ENCODE results near the gene SALL4.
"Not testable (repeated sequence)": the region's sequence is repeated elsewhere in the genome, so short reads cannot be mapped to it uniquely, and the experiment has no call there.

The SALL4 gene

DNA sequence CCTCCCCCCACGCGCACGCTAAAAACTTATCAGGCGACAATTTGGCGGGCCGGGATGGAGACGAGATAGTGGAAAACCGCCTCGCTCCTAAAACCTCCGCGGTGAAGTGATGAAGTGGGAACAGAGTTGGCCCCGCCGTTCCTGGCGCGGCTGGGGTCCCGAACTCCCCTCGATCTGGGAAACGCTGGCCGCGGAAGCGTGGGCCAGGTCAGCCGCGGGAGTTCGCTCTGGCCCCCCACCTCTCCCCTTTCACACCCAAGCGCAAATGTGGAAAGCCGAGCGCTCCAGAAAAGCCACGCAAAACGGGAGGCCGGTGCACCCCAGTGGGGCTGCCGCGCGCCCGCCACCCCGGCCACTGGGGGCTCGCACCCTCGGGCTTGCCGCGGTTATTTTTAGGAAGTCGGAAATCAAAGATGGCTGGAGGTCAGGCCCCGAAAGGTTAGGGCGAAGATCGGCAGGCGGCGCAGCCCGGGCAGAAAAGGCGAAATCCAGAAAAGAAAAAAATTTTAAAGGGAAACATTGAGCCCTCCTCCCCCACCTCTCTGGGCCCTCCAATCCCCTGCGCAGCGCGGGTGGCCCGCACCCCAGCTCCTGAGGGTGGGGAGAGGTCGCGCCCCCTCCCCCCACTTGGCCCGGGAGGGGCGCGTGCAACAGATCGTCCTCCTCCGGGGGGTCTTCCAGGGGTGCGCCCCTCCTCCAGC is 1.0 kb downstream of the SALL4 start:
- no peak for DNase-seq

DNA sequence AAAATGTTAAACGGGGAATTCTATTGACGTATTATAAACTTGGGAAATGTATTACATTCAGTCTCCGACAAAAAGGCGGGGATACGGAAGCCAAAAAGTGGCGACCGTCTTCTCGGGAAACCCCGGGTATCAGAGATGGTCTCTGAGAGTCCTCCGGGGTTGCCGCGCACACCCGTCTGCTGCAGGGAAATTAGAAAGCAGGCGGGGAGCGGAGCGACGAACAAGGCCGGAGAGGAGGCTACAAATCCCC is 1.5 kb downstream of the SALL4 start:
- DNase-seq, result no peak

DNA sequence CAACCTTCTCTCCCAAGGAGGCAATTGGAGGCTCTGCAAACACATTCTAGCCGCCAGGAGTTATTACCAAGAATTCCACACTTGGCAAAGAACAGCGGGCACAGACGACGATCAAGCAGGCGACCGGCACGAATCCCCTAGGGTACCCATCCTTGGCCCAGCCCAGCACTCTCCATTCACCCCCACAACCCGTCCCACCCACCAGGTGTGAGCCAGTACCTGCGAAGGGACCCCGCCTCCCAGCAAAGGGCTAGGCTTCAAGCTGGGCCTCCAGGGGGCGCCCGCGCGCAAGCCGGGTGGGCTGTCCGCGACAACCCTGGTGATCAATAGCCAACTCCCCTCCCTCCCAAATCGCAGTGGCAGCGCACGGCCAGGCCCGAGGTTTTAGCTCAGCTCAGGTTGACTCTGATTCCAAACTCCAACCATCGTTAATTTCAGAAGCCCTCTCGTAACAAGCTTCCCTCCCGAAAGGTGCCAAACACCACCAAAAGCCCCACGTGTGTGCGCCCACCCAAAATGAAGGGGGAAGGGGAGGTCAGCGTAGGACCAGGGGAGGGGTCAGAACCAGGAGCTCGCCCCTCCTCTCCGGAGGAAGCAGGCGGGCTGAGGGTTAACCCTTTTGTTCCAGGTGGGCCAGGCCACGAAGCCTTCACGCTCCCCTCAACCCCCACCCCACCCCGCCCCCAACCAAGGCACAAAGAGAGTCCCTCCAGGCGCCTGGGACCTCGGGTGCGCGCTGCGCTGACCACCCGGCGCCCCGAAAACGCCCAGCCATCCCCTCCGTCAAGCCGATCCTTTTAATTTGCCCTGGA is 2.1 kb downstream of the SALL4 start:
- DNase-seq, result peak; percentile 84

DNA sequence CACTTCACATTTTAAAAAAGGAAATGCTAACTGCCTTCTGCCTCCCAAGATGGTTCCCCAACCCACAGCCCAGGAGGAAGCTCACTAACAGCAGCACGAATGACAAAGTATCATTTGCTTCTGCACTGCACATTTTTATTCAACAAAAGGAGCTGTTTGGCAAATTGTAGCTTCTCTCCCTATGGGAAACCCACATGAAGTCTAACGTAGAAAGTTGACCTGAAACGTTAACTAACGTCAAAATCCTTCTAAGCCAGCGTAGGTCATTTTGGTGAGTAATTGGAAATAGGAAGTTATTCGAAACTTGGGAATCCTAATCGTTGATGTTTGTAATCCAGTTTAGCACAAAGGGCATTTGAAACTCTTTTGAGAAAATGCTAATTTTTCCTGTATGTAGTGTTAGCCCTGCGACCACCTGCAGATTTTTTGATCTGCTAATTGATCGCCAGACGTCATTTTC is 2.9 kb downstream of the SALL4 start:
- no peak for DNase-seq

DNA sequence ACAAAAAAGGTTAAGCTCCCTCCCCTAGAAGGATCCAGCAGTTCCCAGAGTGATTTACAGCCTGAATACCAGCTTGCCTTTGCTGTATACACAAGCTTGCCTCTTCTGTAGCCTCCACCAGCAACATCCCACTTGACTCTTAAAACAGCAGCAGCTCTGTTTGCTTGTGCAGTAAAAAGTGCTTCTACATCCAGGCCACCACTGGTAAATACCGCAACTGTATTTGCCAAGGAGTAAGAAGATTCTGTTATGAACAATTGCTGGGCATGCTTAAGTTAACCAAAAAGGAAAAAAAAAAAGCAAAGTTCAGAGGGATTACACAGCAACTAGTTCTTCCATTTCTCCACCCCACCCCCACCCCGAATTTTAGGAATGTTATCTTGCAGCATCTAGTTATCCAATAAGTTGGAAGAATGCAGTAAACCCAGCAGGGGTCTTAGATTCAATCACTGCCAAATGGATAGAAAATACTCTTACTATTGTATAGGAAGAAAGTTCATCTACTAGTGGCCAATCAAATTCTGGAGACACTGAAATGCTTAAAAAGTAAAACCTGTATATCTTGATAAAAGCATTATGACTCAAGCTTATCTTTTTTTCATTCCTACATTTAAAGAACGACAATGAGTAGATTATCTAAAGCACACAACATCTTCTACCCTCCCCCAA is 4.8 kb downstream of the SALL4 start:
- DNase-seq, result no peak

DNA sequence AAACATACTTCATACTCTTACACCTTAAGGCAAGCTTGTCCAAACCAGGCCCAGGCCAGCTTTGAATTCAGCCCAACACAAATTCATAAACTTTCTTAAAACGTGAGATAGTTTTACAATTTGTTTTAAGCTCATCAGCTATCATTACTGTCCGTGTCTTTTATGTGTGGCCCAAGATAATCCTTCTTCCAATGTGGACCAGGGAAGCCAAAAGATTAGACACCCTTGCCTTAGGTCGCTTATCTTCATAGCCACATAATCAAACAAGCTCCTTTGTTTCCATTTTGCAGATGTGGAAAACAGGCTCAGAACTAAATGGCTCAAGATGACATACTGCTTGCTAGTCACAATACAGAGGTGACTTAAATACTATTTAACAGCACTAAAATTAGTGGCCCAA is 6.0 kb downstream of the SALL4 start:
- no peak for DNase-seq

DNA sequence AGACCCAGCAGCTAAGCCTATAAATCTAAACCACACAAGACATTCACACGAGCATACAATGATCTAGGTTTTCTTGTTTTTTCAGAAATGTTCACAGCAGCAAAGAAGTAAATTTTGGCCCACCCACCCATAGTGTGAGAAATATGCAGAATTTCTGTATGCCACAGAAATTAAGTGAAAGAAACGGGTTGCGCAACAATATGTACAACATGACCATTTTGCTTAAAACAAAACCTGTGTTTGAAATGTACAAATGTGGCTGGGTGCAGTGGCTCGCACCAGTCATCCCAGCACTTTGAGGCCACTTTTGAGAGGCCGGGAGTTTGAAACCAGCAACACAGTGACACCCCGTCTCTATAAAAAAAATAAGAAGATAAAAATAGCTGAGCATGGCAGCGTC is 9.4 kb downstream of the SALL4 start:
- no peak for DNase-seq

DNA sequence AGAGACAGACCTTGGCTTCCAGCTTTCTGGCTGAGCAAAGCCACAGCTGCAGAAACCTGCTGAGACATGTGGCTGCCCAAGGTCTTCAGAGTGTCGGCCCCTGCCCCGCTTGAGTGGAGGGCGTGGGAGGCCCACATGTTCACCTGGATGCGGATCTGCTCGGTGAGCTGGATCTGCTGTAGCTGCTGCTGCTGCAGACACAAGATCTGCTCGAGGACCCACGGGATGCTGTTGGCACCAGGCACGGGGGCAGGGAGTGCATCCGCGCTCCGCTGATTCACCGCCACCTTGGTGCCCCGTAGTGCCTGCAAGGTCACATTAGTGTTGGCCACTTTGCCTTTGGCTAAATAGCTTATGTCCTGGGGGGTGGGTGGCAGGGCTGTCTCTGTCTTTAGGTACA is 10.7 kb downstream of the SALL4 start:
- DNase-seq, result no peak

DNA sequence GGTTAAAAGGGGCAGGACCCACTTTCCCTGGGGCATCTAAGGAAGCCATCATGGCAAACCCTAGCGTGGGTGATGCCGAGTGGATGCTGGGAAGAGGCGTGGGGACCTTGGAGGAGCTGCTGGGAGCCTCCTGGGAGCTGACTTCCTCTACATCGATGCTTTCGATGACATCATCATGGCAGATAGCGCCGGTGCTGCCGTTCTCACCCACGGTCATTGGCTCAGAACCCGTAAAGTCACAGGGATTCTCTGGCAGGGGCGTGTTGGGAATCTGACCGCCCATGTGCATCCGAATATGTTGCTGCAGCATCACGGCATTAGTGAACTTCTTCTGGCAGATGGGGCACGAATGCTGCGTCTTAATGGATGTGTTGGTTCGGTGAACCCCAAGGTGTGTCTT is 12.1 kb downstream of the SALL4 start:
- no peak for DNase-seq

DNA sequence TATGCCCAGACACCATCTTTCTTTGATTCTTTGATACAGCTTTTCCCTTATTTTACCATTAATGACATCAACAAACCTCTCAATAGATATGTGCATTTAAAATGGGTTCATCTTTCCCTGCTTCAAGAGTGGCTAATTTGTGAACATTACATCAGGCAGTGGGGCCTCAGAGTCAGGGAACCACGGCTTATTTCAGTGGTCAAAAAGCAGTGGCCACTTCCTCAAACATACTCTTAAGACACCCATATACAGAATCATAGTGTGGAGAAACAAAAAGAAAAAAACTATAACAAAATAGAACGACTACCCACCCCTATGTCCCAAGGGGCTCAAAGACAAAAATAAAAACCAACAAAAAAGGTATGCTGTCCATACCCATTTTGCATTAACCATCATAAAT is 12.9 kb downstream of the SALL4 start:
- DNase-seq, result no peak

DNA sequence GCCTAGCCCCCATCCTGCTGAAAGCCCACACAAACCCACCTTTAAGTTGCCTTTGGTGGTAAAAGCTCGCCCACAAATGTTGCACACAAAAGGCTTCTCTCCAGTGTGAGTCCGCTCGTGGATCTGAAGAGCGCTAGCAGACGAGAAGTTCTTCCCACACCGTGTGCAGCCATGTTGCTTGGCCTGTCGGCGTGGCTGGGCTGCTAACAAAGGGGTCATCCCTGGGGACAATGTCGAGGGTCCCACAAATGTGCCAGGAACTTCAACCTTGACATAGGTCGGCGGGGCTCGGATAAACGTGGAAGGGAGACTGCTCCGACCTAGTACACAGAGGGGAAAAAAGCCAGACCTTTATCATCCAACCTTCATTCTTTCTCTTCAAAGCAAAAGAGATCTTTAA is 13.5 kb downstream of the SALL4 start:
- no peak for DNase-seq

DNA sequence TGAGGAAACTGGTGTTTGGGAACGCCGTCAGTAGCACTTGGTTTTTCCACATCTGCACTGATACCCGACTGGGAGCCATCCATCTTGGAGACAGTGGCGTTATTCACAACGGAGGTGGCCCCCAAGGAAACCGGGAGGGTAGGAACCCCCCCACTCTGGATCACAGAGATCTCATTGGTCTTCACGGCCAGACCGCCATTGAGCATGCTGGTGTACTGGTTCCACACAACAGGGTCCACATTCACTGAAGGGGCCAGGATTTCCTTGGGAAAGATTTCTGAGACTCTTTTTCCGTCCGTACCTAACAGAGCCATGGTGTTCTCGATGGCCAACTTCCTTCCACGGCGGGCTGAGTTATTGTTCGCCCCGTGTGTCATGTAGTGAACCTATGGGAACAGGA is 18.0 kb downstream of the SALL4 start:
- no peak for DNase-seq

DNA sequence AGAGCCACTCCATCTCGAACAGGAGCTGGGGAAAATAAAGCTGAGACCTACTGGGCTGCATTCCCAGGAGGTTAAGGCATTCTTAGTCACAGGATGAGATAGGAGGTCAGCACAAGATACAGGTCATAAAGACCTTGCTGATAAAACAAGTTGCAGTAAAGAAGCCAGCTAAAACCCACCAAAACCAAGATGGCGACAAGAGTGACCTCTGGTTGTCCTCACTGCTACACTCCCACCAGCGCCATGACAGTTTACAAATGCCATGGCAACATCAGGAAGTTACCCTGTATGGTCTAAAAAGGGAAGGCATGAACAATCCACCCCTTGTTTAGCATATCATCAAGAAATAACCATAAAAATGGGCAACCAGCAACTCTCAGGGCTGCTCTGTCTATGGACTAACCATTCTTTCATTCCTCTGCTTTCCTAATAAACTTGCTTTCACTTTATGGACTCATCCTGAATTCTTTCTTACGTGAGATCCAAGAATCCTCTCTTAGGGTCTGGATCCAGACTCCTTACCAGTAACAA is 24.0 kb downstream of the SALL4 start:
- DNase-seq, result not testable (repeated sequence)

DNA sequence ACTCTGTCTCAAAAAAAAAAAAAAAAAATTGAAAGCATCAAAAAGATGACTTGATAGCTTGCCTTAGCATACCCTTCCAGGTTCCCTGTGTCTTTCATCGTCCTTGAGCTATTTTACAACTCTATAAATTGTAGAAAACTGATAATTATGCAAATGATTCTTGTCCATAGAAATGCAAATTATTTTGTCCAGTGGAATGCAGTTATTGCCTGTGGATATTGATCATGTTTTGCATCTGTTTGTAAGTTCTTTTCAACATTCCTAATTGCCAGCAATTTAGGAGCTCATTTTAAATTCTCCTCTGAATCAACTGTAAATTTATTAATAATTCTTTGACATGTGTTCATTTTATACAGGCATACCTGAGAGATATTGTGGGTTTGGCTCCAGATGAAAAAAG is 27.1 kb downstream of the SALL4 start:
- DNase-seq, result no peak

DNA sequence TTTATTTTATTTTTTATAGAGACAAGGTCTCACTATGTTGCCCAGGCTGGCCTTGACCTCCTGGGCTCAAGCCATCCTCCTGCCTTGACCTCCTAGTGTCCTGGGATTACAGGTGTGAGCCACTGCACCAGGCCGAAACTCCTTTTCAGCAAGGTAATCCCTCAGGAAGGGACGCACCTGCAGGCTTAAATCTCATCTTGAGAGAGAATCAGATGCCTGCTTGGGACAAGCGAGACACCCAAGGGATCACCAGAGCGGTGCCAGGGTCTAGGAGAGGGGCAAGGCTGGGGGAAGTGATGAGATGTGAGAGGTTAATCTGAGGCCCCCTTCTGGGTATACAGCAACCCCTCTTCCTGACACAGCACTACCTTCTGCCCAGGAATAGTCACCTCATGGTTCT is 30.1 kb downstream of the SALL4 start:
- no peak for DNase-seq

DNA sequence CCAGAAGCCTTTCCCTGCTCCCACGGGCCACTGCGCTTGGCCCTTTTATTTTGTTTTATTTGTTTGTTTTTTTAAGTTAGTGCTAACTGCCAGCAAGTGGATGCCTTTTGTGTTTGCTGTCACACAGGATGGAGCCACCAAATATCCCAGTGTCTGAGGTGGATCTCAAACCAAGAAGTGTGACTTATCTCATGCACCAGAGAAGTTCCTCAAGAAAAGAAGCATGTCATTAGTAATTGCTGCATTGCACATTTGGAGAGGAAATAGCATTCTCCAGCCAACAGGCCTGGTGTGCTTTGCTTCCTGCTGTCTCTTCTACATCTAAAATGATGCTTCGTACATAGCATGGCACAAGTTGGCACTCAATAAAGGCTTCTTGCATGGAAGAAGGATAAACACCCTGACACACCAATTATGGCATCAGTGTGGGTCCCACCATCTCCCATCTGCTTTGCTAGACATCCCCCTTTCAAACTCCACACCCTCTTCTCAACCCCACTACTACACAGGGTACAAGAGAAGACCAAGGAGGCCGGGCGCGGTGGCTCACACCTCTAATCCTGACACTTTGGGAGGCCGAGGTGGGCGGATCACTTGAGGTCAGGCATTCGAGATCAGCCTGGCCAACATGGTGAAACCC is 32.2 kb downstream of the SALL4 start:
- no peak for DNase-seq

DNA sequence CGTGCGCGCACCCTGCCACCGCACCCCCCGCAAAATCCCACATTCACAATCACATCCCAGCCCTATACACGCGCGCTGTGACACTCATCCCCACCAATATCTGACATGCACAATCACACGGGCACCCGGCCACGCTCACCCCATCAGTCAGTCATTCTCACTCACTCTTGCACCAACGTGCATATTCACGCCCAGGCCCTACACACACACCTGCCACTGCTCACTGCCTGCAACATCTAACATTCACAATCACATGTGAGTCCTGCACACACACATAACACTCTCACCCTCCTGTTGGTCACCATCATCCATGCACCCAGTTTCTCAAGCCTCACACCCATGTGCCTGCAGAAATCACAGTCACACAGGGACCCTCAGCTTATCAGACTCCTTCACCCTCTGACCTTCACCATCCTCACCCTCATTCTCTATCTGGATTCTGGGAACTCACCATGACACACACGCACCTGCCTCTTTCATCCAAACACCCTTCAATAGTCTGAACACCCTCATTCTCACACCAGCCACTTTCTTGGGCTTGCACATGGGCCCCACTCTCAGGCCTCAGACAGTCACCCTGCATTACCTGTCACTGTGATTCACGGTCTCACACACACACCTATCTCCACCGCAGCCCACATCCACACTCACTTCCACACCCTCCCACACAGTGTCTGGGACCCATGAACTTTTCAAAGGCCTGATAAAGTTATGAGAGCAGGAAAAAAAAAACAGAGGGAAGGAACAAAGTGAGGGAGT is 33.4 kb downstream of the SALL4 start:
- no peak for DNase-seq

DNA sequence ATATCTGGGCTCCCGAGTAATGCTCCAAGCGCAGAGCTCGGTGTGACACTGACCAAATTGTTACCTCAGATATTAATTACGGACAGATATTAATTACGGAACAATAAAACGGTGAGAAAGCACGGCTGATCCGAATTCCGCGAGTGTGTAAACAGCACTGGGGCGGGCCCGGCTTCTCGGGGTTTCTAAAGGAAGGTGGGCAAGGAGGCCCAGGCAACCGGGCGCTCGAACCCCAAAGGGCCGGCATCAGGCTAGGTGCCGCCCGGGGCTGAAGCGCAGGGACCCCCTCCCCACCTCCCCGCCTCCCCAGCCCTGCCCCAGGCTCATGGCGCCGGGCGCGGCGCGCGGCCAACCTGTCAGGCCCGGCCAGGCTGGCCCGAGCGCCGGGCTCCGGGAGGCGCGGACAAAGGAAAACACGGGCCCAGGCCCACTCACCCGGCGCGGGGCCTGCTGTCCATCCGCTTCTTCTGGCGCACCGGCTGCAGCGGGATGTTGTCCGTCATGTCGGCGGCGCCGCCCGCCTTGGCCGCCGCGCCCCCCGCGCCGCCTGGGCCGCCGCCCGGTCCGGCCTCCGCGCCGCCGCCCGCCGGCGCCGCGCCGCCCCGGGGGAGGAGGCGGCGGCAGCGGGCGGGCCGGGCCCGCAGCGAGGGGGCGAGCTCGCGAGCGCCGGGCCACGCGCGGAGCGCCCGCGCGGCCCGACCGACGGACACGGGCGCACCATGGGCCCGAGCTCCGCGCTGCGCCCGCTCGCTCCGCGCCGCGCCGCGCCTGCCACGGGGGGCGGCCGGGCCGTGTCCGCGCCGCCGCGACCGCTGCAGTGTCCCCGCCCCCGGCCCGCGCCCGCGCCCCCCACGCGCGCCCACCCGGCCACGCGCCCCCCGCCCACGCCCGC is 34.2 kb downstream of the SALL4 start, which contains the start of gene ATP9A:
Gene ATP9A, minus strand, starts transcription at position 524 of the 892 bp plus-strand sequence. Its CDS starts 21 bp downstream, at position 503.
- DNase-seq, result peak; percentile 58

DNA sequence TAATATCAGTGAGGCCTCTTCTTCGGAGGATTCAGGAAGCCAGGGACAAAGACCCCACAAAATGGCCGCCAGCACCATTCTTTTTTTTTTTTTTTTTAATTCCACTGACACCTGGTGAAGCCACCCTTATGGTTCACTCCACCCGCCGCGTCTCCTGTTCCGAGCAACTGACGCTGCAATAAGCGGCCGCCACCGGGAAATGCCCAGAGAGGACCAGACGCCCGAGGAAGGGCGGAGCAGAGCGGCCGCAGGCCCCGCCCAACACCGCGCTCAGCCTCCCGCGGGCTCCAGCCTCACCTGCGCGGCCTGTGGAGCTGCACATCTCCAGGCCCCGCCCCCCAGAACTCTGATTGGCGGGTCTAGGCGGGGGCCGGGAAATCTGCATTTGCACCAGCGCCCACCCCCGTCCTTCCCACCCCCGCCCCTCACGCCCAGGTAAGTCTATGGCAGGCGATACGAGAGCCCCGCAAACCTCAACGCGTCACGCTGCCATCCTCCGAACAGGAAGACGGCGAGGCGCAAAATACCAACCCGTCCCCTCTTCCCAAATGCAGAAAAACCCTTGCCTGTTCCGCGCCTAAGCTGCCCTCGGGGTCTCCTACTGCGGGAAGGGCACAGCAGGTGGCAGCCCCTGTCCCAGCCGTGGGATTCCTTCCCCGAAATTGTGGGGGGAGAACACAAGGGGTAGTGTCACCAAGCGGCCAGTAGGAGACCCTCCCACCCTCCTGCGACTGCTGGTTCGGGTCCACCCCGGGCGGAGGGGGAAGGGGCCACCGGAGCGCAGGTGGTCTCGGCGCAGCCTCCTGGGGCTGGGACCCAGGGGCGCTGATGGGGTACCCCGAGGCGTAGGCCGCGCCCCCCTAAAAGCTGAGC is 35.1 kb downstream of the SALL4 start:
- peak; percentile 53 for DNase-seq

DNA sequence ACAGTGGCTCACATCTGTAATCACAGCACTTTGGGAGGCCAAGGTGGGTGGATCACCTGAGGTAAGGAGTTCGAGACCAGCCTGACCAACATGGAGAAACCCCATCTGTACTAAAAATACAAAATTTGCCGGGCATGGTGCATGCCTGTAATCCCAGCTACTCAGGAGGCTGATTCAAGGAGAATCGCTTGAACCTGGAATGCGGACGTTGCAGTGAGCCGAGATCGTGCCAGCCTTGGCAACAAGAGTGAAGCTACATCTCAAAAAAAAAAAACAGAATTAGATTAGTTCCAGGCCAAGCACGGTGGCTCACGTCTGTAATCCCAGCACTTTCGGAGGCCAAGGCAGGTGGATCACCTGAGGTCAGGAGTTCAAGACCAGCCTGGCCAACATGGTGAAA is 36.9 kb downstream of the SALL4 start:
- DNase-seq, result not testable (repeated sequence)

Measured in right forelimb (tissue), 1 donor.